Esophagus squamous epithelium (tissue), 4 donors: ENCODE data around the gene TUBB1.
"Not testable (repeated sequence)": the region's sequence is repeated elsewhere in the genome, so short reads cannot be mapped to it uniquely, and the experiment has no call there.

Experiments
- POLR2A ChIP-seq, 4 donors: fragments of 450-650 bp; IDR thresholded peaks; one replicate each; pipeline ENCODE4 v1.6.1; 2017; ENCODE audit warnings: antibody characterized with exemption in 4 of 4, mild to moderate bottlenecking in 4 of 4, moderate library complexity in 3 of 4
- TF ChIP-seq, protein P1 (sequence below), 6 experiments: fragments of 450-650 bp in 4 of 6; fragments of 200-600 bp in 2 of 6; sonication (generic) in 2 of 6; IDR thresholded peaks; one replicate each; pipeline ENCODE4 v1.5.1; 2016 to 2019; ENCODE audit warnings: antibody characterized with exemption in 6 of 6, mild to moderate bottlenecking in 4 of 6, moderate library complexity in 4 of 6

- TF ChIP-seq, protein P1, sequence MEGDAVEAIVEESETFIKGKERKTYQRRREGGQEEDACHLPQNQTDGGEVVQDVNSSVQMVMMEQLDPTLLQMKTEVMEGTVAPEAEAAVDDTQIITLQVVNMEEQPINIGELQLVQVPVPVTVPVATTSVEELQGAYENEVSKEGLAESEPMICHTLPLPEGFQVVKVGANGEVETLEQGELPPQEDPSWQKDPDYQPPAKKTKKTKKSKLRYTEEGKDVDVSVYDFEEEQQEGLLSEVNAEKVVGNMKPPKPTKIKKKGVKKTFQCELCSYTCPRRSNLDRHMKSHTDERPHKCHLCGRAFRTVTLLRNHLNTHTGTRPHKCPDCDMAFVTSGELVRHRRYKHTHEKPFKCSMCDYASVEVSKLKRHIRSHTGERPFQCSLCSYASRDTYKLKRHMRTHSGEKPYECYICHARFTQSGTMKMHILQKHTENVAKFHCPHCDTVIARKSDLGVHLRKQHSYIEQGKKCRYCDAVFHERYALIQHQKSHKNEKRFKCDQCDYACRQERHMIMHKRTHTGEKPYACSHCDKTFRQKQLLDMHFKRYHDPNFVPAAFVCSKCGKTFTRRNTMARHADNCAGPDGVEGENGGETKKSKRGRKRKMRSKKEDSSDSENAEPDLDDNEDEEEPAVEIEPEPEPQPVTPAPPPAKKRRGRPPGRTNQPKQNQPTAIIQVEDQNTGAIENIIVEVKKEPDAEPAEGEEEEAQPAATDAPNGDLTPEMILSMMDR (IDR thresholded peaks at IDR 0.05): not testable (repeated sequence)
- TF ChIP-seq POLR2A (IDR thresholded peaks at IDR 0.05): not testable (repeated sequence)
Measured at GRCh38 chr20:58983115-58983468, 36.1 kb upstream of the TUBB1 start.
